ENCODE measurements around the gene OLIG2.

- TF ChIP-seq POLR2A (IDR thresholded peaks at IDR 0.05), result no peak
- TF ChIP-seq CTCF (IDR thresholded peaks at IDR 0.05), result no peak
Measured at GRCh38 chr21:33036430-33037162, 10.9 kb downstream of the OLIG2 start.
